OCI-LY3 (cell line): ENCODE measurements around the gene FHL3.

Source experiments
- CTCF ChIP-seq: fragments of 200-600, 300-600 bp; sonication (generic); IDR thresholded peaks from 2 replicates; pipeline ENCODE4 v1.5.1; 2014; ENCODE audit warnings: antibody characterized with exemption, low read length, low read depth
- EZH2phosphoT487 ChIP-seq: fragments of 200-600 bp; shearing (Covaris generic); IDR thresholded peaks from 2 replicates; pipeline ENCODE4 v1.6.1; 2018; ENCODE audit warnings: antibody characterized with exemption, mixed run types, low read depth

GRCh38 chr1:37947364-37947763 is 58.0 kb downstream of the FHL3 start:
- TF ChIP-seq CTCF (no peak), EZH2phosphoT487 (no peak)
